MV-4-11 (cell line): ENCODE measurements around the gene SPAM1.
A peak's percentile ranks its signal among the peaks of the same experiment; 100 is the strongest.
"Not testable (repeated sequence)": the region's sequence is repeated elsewhere in the genome, so short reads cannot be mapped to it uniquely, and the experiment has no call there.

Experiments used
- DNase-seq: peaks from one replicate; lab custom pipeline; 2025; lab: John Stamatoyannopoulos, UW

SPAM1 gene

GRCh38 chr7:123958186-123958703, 33.2 kb downstream of the SPAM1 start:
- DNase-seq = no peak

- no peak for DNase-seq
These were observed 36.7 kb downstream of the SPAM1 start for GRCh38 chr7:123961771-123962170.

GRCh38 chr7:123966936-123967335, 41.9 kb downstream of the SPAM1 start:
- DNase-seq = peak; percentile 4

- DNase-seq = no peak
These were observed 47.0 kb downstream of the SPAM1 start for GRCh38 chr7:123972045-123972444.

- no peak for DNase-seq
These were observed 47.8 kb downstream of the SPAM1 start for GRCh38 chr7:123972831-123973230.

GRCh38 chr7:123974326-123974908, 49.4 kb downstream of the SPAM1 start:
- DNase-seq = no peak

- no peak for DNase-seq
These were observed 50.0 kb downstream of the SPAM1 start for GRCh38 chr7:123975084-123975483.

- no peak for DNase-seq
These were observed 52.0 kb downstream of the SPAM1 start for GRCh38 chr7:123977081-123977480.

- DNase-seq = no peak
These were observed 54.8 kb downstream of the SPAM1 start for GRCh38 chr7:123979876-123980275.

- no peak for DNase-seq
These were observed 62.4 kb downstream of the SPAM1 start for GRCh38 chr7:123987445-123987844.

- no peak for DNase-seq
These were observed 68.0 kb downstream of the SPAM1 start for GRCh38 chr7:123992913-123993518.

- DNase-seq = no peak
These were observed 69.0 kb downstream of the SPAM1 start for GRCh38 chr7:123993996-123994395.

- no peak for DNase-seq
These were observed 69.4 kb downstream of the SPAM1 start for GRCh38 chr7:123994449-123994848.

- DNase-seq = no peak
These were observed 70.7 kb downstream of the SPAM1 start for GRCh38 chr7:123995617-123996326.

GRCh38 chr7:123996327-123996625, 71.2 kb downstream of the SPAM1 start:
- DNase-seq = no peak

GRCh38 chr7:123998921-123999320, 73.9 kb downstream of the SPAM1 start:
- DNase-seq = no peak

GRCh38 chr7:123999703-124000102, 74.7 kb downstream of the SPAM1 start:
- no peak for DNase-seq

GRCh38 chr7:124008296-124008695, 83.3 kb downstream of the SPAM1 start:
- not testable (repeated sequence) for DNase-seq

- no peak for DNase-seq
These were observed 84.3 kb downstream of the SPAM1 start for GRCh38 chr7:124009321-124009720.
